ENCODE results near the gene TMIGD2.
"Not testable (repeated sequence)": the region's sequence is repeated elsewhere in the genome, so short reads cannot be mapped to it uniquely, and the experiment has no call there.

The TMIGD2 gene

GRCh38 chr19:4257025-4257424, 45.2 kb downstream of the TMIGD2 start:
- TF ChIP-seq CTCF (IDR thresholded peaks at IDR 0.05; ENCODE audit: low read depth, low read length): no peak

GRCh38 chr19:4256563-4256962, 45.6 kb downstream of the TMIGD2 start:
- no peak for TF ChIP-seq CTCF (IDR thresholded peaks at IDR 0.05; ENCODE audit: low read depth, low read length)
- no peak overlapping the region for H3K4me3 ChIP-seq (ENCODE audit: low read depth, low read length)

More at GRCh38 chr19:4257025-4257424, 45.2 kb downstream of the TMIGD2 start:
- H3K4me3 ChIP-seq (ENCODE audit: low read depth, low read length): no peak overlapping the region

GRCh38 chr19:4246767-4247593, 55.2 kb downstream of the TMIGD2 start, which contains the start of gene YJU2:
TSS of gene YJU2 (plus strand) at chr19:4247080. CDS start at chr19:4247147, 67 bp downstream.
- TF ChIP-seq CTCF (IDR thresholded peaks at IDR 0.05; ENCODE audit: low read depth, low read length): peak; percentile 45
- peak within 1 kb of the TSS; percentile 72 for H3K4me3 ChIP-seq (ENCODE audit: low read depth, low read length)

- H3K4me3 ChIP-seq (ENCODE audit: low read depth, low read length): not testable (repeated sequence)
These were observed 56.3 kb downstream of the TMIGD2 start for GRCh38 chr19:4245938-4246337.

Data from WI38 (cell line).